DND-41 (cell line): ENCODE results near the gene ST6GALNAC4.

Experiments
- EZH2 ChIP-seq: IDR thresholded peaks from 3 replicates; pipeline ENCODE4 v1.6.1; 2012; ENCODE audit warnings: borderline replicate concordance, low read depth, mild to moderate bottlenecking, moderate library complexity, low read length, inconsistent platforms; ENCODE audit not compliant: severe bottlenecking
- TF ChIP-seq, protein P1 (sequence below): IDR thresholded peaks from 2 replicates; pipeline ENCODE4 v1.5.1; 2012; ENCODE audit warnings: borderline replicate concordance, low read length, moderate library complexity, mild to moderate bottlenecking; ENCODE audit not compliant: poor library complexity, severe bottlenecking; ENCODE audit errors: extremely low read depth

DNA sequence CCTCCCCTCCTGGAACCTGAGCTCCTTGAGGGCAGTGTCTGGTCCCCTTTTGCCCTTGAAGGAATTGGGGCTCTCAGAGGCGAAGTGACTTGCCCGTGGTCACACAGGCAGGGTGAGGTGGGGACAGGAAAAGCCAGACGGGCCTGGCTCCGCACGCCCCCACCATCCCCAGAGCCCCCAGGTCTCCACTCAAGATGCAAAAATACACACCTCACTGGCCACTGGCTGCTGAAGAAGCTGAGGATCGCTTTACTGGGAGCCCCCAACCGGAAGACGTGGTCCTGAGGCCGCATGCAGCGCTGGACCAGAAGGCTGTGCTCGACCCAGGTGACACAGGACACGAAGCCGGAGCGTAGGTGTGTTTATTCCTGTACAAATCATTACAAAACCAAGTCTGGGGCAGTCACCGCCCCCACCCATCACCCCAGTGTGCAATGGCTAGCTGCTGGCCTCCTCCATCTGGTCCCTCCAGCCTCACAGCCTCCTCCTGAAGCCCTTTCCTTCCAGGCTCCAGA is 31.8 kb downstream of the ST6GALNAC4 start:
- TF ChIP-seq, protein P1, sequence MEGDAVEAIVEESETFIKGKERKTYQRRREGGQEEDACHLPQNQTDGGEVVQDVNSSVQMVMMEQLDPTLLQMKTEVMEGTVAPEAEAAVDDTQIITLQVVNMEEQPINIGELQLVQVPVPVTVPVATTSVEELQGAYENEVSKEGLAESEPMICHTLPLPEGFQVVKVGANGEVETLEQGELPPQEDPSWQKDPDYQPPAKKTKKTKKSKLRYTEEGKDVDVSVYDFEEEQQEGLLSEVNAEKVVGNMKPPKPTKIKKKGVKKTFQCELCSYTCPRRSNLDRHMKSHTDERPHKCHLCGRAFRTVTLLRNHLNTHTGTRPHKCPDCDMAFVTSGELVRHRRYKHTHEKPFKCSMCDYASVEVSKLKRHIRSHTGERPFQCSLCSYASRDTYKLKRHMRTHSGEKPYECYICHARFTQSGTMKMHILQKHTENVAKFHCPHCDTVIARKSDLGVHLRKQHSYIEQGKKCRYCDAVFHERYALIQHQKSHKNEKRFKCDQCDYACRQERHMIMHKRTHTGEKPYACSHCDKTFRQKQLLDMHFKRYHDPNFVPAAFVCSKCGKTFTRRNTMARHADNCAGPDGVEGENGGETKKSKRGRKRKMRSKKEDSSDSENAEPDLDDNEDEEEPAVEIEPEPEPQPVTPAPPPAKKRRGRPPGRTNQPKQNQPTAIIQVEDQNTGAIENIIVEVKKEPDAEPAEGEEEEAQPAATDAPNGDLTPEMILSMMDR, result no peak
- TF ChIP-seq EZH2, result no peak
